Stomach smooth muscle (tissue), 2 donors: ENCODE results near the gene SAE1.

Experiments
- H3K27ac ChIP-seq: one replicate; pipeline ENCODE4 v1.7.0; 2013; ENCODE audit warnings: mild to moderate bottlenecking, low read length, inconsistent platforms
- H3K27me3 ChIP-seq, 2 donors: one replicate each; pipeline ENCODE4 v1.7.0; 2013; ENCODE audit warnings: low read length in 2 of 2; ENCODE audit not compliant: insufficient read depth in 2 of 2, control insufficient read depth in 1 of 2
- H3K36me3 ChIP-seq, 2 donors: one replicate each; pipeline ENCODE4 v1.7.0; 2013; ENCODE audit warnings: low read length in 2 of 2; ENCODE audit not compliant: control insufficient read depth in 2 of 2, insufficient read depth in 2 of 2
- H3K4me1 ChIP-seq: one replicate; pipeline ENCODE4 v1.7.0; 2013; ENCODE audit warnings: low read length; ENCODE audit not compliant: control insufficient read depth, insufficient read depth
- H3K4me3 ChIP-seq, 2 donors: one replicate each; pipeline ENCODE4 v1.7.0; 2013; ENCODE audit warnings: low read length in 2 of 2
- H3K9ac ChIP-seq, 2 donors: one replicate each; pipeline ENCODE4 v1.7.0; 2013; ENCODE audit warnings: low read length in 2 of 2, mild to moderate bottlenecking in 1 of 2
- H3K9me3 ChIP-seq, 2 donors: one replicate each; pipeline ENCODE4 v1.7.0; 2013; ENCODE audit warnings: low read length in 2 of 2; ENCODE audit not compliant: control insufficient read depth in 2 of 2
- donor health status: healthy.
- donor health status: Pancreatic carcinoma.

The SAE1 gene

GRCh38 chr19:47257411-47258169 lies 127.0 kb downstream of the SAE1 start:
- H3K27me3 ChIP-seq: no peaks in the 10 kb centered on the region
- H3K9ac ChIP-seq: peak overlapping the region; percentile 80 to 82
- H3K4me3 ChIP-seq: peak overlapping the region; percentile 74 to 75
- H3K9me3 ChIP-seq: no peaks in the 10 kb centered on the region
- H3K36me3 ChIP-seq: peaks cover 25 to 31% of the 10 kb centered on the region in 2 donors
- peaks cover 27% of the 10 kb centered on the region for H3K4me1 ChIP-seq
- H3K27ac ChIP-seq: peak overlapping the region; percentile 93

- peaks cover 30 to 31% of the 10 kb centered on the region in 2 donors for H3K36me3 ChIP-seq
- no peaks in the 10 kb centered on the region for H3K9me3 ChIP-seq
- peak overlapping the region; percentile 74 to 75 for H3K4me3 ChIP-seq
- H3K27me3 ChIP-seq: no peaks in the 10 kb centered on the region
- H3K9ac ChIP-seq: peak overlapping the region; percentile 80 to 82
- peaks cover 27% of the 10 kb centered on the region for H3K4me1 ChIP-seq
- peak overlapping the region; percentile 93 for H3K27ac ChIP-seq
Observed at GRCh38 chr19:47258434-47258833, 127.8 kb downstream of the SAE1 start.

- peaks cover 30 to 31% of the 10 kb centered on the region in 2 donors for H3K36me3 ChIP-seq
Observed at GRCh38 chr19:47258895-47259555, 128.4 kb downstream of the SAE1 start.

More at GRCh38 chr19:47258895-47259555, 128.4 kb downstream of the SAE1 start:
- H3K4me3 ChIP-seq: no peak overlapping the region
- peak overlapping the region; percentile 37 for H3K27ac ChIP-seq
- no peaks in the 10 kb centered on the region for H3K9me3 ChIP-seq
- peak overlapping the region in 1 of 2 donors; percentile 80 for H3K9ac ChIP-seq
- H3K27me3 ChIP-seq: no peaks in the 10 kb centered on the region
- peaks cover 27% of the 10 kb centered on the region for H3K4me1 ChIP-seq
